Urinary bladder (tissue), 4 donors: ENCODE results near the gene POLR3A. TPM values are rescaled to one million over a fixed set of nuclear protein-coding genes. Genes with fewer than 3 reads are reported as not detected.

Experiments used
- DNase-seq: peaks from one replicate; pipeline ENCODE4 v3.0.0-alpha.2; 2015; ENCODE audit errors: extremely low spot score
- H3K27ac ChIP-seq: one replicate; pipeline ENCODE4 v1.5.1; 2013; ENCODE audit warnings: low read depth, mild to moderate bottlenecking, moderate library complexity
- H3K36me3 ChIP-seq: one replicate; pipeline ENCODE4 v1.6.1; 2013; ENCODE audit warnings: mild to moderate bottlenecking, moderate library complexity; ENCODE audit not compliant: insufficient read depth
- H3K4me1 ChIP-seq: one replicate; pipeline ENCODE4 v1.6.1; 2013; ENCODE audit warnings: mild to moderate bottlenecking, moderate library complexity; ENCODE audit not compliant: insufficient read depth
- H3K4me3 ChIP-seq: one replicate; pipeline ENCODE4 v1.5.1; 2013; ENCODE audit warnings: low read depth, low read length
- WGBS: extraction: QIAGEN DNeasy Blood & Tissue Kit; methylation state at CpG from one replicate; pipeline ENCODE4 v1.1.7; 2013; 5-methylcytosine and 5-hydroxymethylcytosine counted together
- polyA plus RNA-seq: library from polyadenylated mRNA; stranded (reverse); fragments of 200-250 nt; gene quantifications from one replicate; pipeline ENCODE4 v1.2.3, GENCODE V29; 2013
- total RNA-seq: library from RNA; depleted of rRNA; stranded (reverse); fragments of >200 nt; gene quantifications from one replicate; pipeline ENCODE4 v1.2.3, GENCODE V29; 2014
- donor health status: healthy with polysubstance abuse.
- donor health status: healthy.

Gene POLR3A
- total and polyA plus RNA-seq, 2 donors: 5.8 to 14.5 TPM

- H3K4me1 ChIP-seq: no peaks in the 10 kb centered on the region
- DNase-seq: no peak
- H3K4me3 ChIP-seq: no peak overlapping the region
- no peaks in the 10 kb centered on the region for H3K36me3 ChIP-seq
- WGBS: 52% methylated on average over 4 of the region's 4 CpGs
- no peak overlapping the region for H3K27ac ChIP-seq
Observed at GRCh38 chr10:77959384-77959783, 69.9 kb downstream of the POLR3A start.

- Histone ChIP-seq H3K4me3 (no peak overlapping the region), H3K4me1 (no peaks in the 10 kb centered on the region), H3K27ac (peak overlapping the region; percentile 45), H3K36me3 (no peaks in the 10 kb centered on the region)
- DNase-seq: no peak
- 74% methylated on average over 1 of the region's 1 CpG for WGBS
Observed at GRCh38 chr10:77955136-77955535, 74.2 kb downstream of the POLR3A start.

- WGBS: 44% methylated on average over 7 of the region's 7 CpGs
- no peak overlapping the region for H3K27ac ChIP-seq
- H3K4me1 ChIP-seq: no peaks in the 10 kb centered on the region
- no peak for DNase-seq
- H3K36me3 ChIP-seq: no peaks in the 10 kb centered on the region
- no peak overlapping the region for H3K4me3 ChIP-seq
Observed at GRCh38 chr10:77949167-77949566, 80.1 kb downstream of the POLR3A start.

- Histone ChIP-seq H3K27ac (no peak overlapping the region), H3K4me1 (no peaks in the 10 kb centered on the region), H3K36me3 (no peaks in the 10 kb centered on the region), H3K4me3 (no peak overlapping the region)
- WGBS: 33% methylated on average over 2 of the region's 2 CpGs
- no peak for DNase-seq
Observed at GRCh38 chr10:77946084-77946483, 83.2 kb downstream of the POLR3A start.

GRCh38 chr10:77944519-77944918 lies 84.8 kb downstream of the POLR3A start:
- H3K36me3 ChIP-seq: no peaks in the 10 kb centered on the region
- H3K4me1 ChIP-seq: no peaks in the 10 kb centered on the region
- H3K27ac ChIP-seq: no peak overlapping the region
- DNase-seq: no peak
- no peak overlapping the region for H3K4me3 ChIP-seq
- WGBS: 51% methylated on average over 4 of the region's 4 CpGs

- H3K4me1 ChIP-seq: no peaks in the 10 kb centered on the region
- H3K4me3 ChIP-seq: no peak overlapping the region
- no peak for DNase-seq
- WGBS: 58% methylated on average over 8 of the region's 8 CpGs
- no peaks in the 10 kb centered on the region for H3K36me3 ChIP-seq
- no peak overlapping the region for H3K27ac ChIP-seq
Observed at GRCh38 chr10:77943121-77943901, 86.0 kb downstream of the POLR3A start.

GRCh38 chr10:77941790-77942189 lies 87.5 kb downstream of the POLR3A start:
- Histone ChIP-seq H3K27ac (no peak overlapping the region), H3K4me3 (no peak overlapping the region), H3K4me1 (no peaks in the 10 kb centered on the region), H3K36me3 (no peaks in the 10 kb centered on the region)
- DNase-seq: no peak
- WGBS: 94% methylated on average over 6 of the region's 6 CpGs

GRCh38 chr10:77940627-77941026 lies 88.7 kb downstream of the POLR3A start:
- Histone ChIP-seq H3K4me1 (no peaks in the 10 kb centered on the region), H3K4me3 (no peak overlapping the region), H3K27ac (no peak overlapping the region), H3K36me3 (no peaks in the 10 kb centered on the region)
- 72% methylated on average over 3 of the region's 3 CpGs for WGBS
- DNase-seq: no peak

- Histone ChIP-seq H3K27ac (no peak overlapping the region), H3K36me3 (no peaks in the 10 kb centered on the region), H3K4me1 (no peaks in the 10 kb centered on the region), H3K4me3 (no peak overlapping the region)
- DNase-seq: no peak
- 93% methylated on average over 2 of the region's 2 CpGs for WGBS
Observed at GRCh38 chr10:77940225-77940624, 89.1 kb downstream of the POLR3A start.

GRCh38 chr10:77939561-77940001 lies 89.7 kb downstream of the POLR3A start:
- WGBS: 24% methylated on average over 3 of the region's 3 CpGs

GRCh38 chr10:77936697-77937567 lies 92.4 kb downstream of the POLR3A start:
- Histone ChIP-seq H3K4me3 (no peak overlapping the region), H3K27ac (no peak overlapping the region), H3K36me3 (no peaks in the 10 kb centered on the region), H3K4me1 (no peaks in the 10 kb centered on the region)
- WGBS: 84% methylated on average over 3 of the region's 3 CpGs
- DNase-seq: no peak

More at GRCh38 chr10:77939561-77940001, 89.7 kb downstream of the POLR3A start:
- Histone ChIP-seq H3K4me3 (no peak overlapping the region), H3K27ac (no peak overlapping the region), H3K4me1 (no peaks in the 10 kb centered on the region), H3K36me3 (no peaks in the 10 kb centered on the region)
- no peak for DNase-seq

GRCh38 chr10:77932016-77932715 lies 97.1 kb downstream of the POLR3A start:
- WGBS: 75% methylated on average over 8 of the region's 8 CpGs
- no peaks in the 10 kb centered on the region for H3K4me1 ChIP-seq
- H3K36me3 ChIP-seq: no peaks in the 10 kb centered on the region
- no peak overlapping the region for H3K4me3 ChIP-seq
- no peak overlapping the region for H3K27ac ChIP-seq
- no peak for DNase-seq

- DNase-seq: no peak
- 29% methylated on average over 20 of the region's 20 CpGs for WGBS
- Histone ChIP-seq H3K4me3 (peak overlapping the region; percentile 95), H3K27ac (peak overlapping the region; percentile 73), H3K4me1 (no peaks in the 10 kb centered on the region), H3K36me3 (no peaks in the 10 kb centered on the region)
Observed at GRCh38 chr10:77927402-77928246, 101.7 kb downstream of the POLR3A start.
